ENCODE measurements around the gene ZNF462. TPM values are rescaled to one million over a fixed set of nuclear protein-coding genes. Genes with fewer than 3 reads are reported as not detected.

ZNF462 gene
- total RNA-seq, 1 donor from 2014 or later: 29.2 TPM

- no peak for TF ChIP-seq CTCF (IDR thresholded peaks at IDR 0.05; ENCODE audit: borderline replicate concordance)
- intact Hi-C loops (cut with micrococcal nuclease): no loop called here
- Histone ChIP-seq H3K27ac (replicated peaks) (peak overlapping the region; percentile 13), H3K4me3 (no peak overlapping the region), H3K27me3 (ENCODE audit: low read depth) (no peaks in the 10 kb centered on the region), H3K4me1 (peaks cover 10% of the 10 kb centered on the region), H3K9me3 (replicated peaks) (no peaks in the 10 kb centered on the region), H3K36me3 (peaks cover 88% of the 10 kb centered on the region)
- DNase-seq: no peak
Measured at GRCh38 chr9:106936680-106937079, 73.7 kb downstream of the ZNF462 start.

- H3K27ac ChIP-seq (replicated peaks): no peak overlapping the region
Measured at GRCh38 chr9:106941916-106942315, 79.0 kb downstream of the ZNF462 start.

GRCh38 chr9:106945727-106946660 is 83.0 kb downstream of the ZNF462 start:
- TF ChIP-seq CTCF (IDR thresholded peaks at IDR 0.05; ENCODE audit: borderline replicate concordance): no peak
- H3K27ac ChIP-seq (replicated peaks): peak overlapping the region; percentile 53
- no peaks in the 10 kb centered on the region for H3K9me3 ChIP-seq (replicated peaks)
- intact Hi-C loops (cut with micrococcal nuclease): no loop called here
- no peak for DNase-seq
- H3K4me3 ChIP-seq: no peak overlapping the region
- peaks cover 27% of the 10 kb centered on the region for H3K36me3 ChIP-seq
- peaks cover 13% of the 10 kb centered on the region for H3K4me1 ChIP-seq
- no peaks in the 10 kb centered on the region for H3K27me3 ChIP-seq (ENCODE audit: low read depth)

More at GRCh38 chr9:106941916-106942315, 79.0 kb downstream of the ZNF462 start:
- no peaks in the 10 kb centered on the region for H3K27me3 ChIP-seq (ENCODE audit: low read depth)
- DNase-seq: no peak
- intact Hi-C loops (cut with micrococcal nuclease): no loop called here
- H3K9me3 ChIP-seq (replicated peaks): no peaks in the 10 kb centered on the region
- no peak overlapping the region for H3K4me3 ChIP-seq
- TF ChIP-seq CTCF (IDR thresholded peaks at IDR 0.05; ENCODE audit: borderline replicate concordance): no peak
- H3K36me3 ChIP-seq: peaks cover 61% of the 10 kb centered on the region
- H3K4me1 ChIP-seq: peaks cover 16% of the 10 kb centered on the region

- peaks cover 13% of the 10 kb centered on the region for H3K4me1 ChIP-seq
- no peak for DNase-seq
- TF ChIP-seq CTCF (IDR thresholded peaks at IDR 0.05; ENCODE audit: borderline replicate concordance): no peak
- no peak overlapping the region for H3K27ac ChIP-seq (replicated peaks)
- no peak overlapping the region for H3K4me3 ChIP-seq
- peaks cover 15% of the 10 kb centered on the region for H3K36me3 ChIP-seq
- intact Hi-C loops (cut with micrococcal nuclease): no loop called here
- no peaks in the 10 kb centered on the region for H3K27me3 ChIP-seq (ENCODE audit: low read depth)
- no peaks in the 10 kb centered on the region for H3K9me3 ChIP-seq (replicated peaks)
Measured at GRCh38 chr9:106947106-106947900, 84.3 kb downstream of the ZNF462 start.

- Histone ChIP-seq H3K4me1 (peaks cover 21% of the 10 kb centered on the region), H3K36me3 (peaks cover 12% of the 10 kb centered on the region), H3K4me3 (no peak overlapping the region), H3K9me3 (replicated peaks) (no peaks in the 10 kb centered on the region), H3K27ac (replicated peaks) (no peak overlapping the region), H3K27me3 (ENCODE audit: low read depth) (no peaks in the 10 kb centered on the region)
- DNase-seq: no peak
- intact Hi-C loops (cut with micrococcal nuclease): no loop called here
- TF ChIP-seq CTCF (IDR thresholded peaks at IDR 0.05; ENCODE audit: borderline replicate concordance): no peak
Measured at GRCh38 chr9:106953174-106953573, 90.2 kb downstream of the ZNF462 start.
